K562 (cell line): ENCODE measurements around the gene NYAP1. TPM values are rescaled to one million over a fixed set of nuclear protein-coding genes. Genes with fewer than 3 reads are reported as not detected.

ENCODE experiments used
- ATAC-seq: fragments of 200-7000 bp; cut with Tn5 transposase; 3 replicates; pipeline ENCODE4 v1.9.1; 2020; ENCODE audit warnings: moderate library complexity
- BruUV-seq: library from RNA; stranded (reverse); fragments of 400-500 nt; replicated peaks from 2 replicates; lab custom pipeline; 2021; lab: Mats Ljungman, UMichigan
- CTCF ChIA-PET: fragments of 300-600 bp; formaldehyde crosslinking; extraction: SDS; loops from one replicate; lab custom pipeline; 2021; ENCODE audit warnings: low intra/inter-chr PET ratio; lab: Yijun Ruan, JAX
- POLR2A ChIA-PET: fragments of 300-600, 350-650 bp; sonication (Branson Sonifier 250); formaldehyde crosslinking; extraction: SDS; loops from one replicate; lab custom pipeline; 2021; ENCODE audit warnings: antibody characterized with exemption, inconsistent platforms; lab: Yijun Ruan, JAX
- DNase-seq, 4 experiments: peaks; one replicate each; pipeline versions ENCODE4 v3.0.0 to v3.0.0-alpha.2; 2011 to 2018; ENCODE audit warnings: low spot score in 3 of 4, mixed read lengths in 3 of 4; ENCODE audit errors: extremely low read depth in 1 of 4
- FAIRE-seq: peaks from 2 replicates; lab custom pipeline; 2011; peaks lifted over from hg19 to GRCh38; lab: Jason Lieb, UNC
- H2AFZ ChIP-seq: 2 replicates; pipeline ENCODE4 v1.6.0; 2011; ENCODE audit warnings: low read depth, low read length, control low read depth, inconsistent platforms
- H3K27ac ChIP-seq: fragments of 200-600 bp; 3 replicates; pipeline ENCODE4 v1.8.0; 2011; ENCODE audit warnings: low read depth, mild to moderate bottlenecking, control low read depth, inconsistent platforms, low read length, moderate library complexity, mixed read lengths; ENCODE audit errors: extremely low read depth
- H3K27me3 ChIP-seq, 2 experiments: fragments of 300-600 bp in 1 of 2; 2 replicates in 1 of 2; 3 replicates in 1 of 2; pipeline versions ENCODE4 v1.6.0 to v1.8.0; 2011; ENCODE audit warnings: inconsistent platforms in 2 of 2, low read length in 2 of 2, mild to moderate bottlenecking in 1 of 2, mixed read lengths in 1 of 2, moderate library complexity in 1 of 2; ENCODE audit not compliant: control insufficient read depth in 2 of 2, insufficient read depth in 2 of 2
- H3K36me3 ChIP-seq: fragments of 300-600 bp; 3 replicates; pipeline ENCODE4 v1.8.0; 2011; ENCODE audit warnings: mild to moderate bottlenecking, low read length, inconsistent platforms; ENCODE audit not compliant: control insufficient read depth, insufficient read depth
- H3K4me1 ChIP-seq, 2 experiments: fragments of 200-600 bp in 1 of 2; replicated peaks in 1 of 2; 2 replicates in 1 of 2; 3 replicates in 1 of 2; pipeline versions ENCODE4 v1.5.1 to v1.8.0; 2011; ENCODE audit warnings: inconsistent platforms in 2 of 2, low read length in 2 of 2, mild to moderate bottlenecking in 1 of 2, mixed read lengths in 1 of 2, moderate library complexity in 1 of 2; ENCODE audit not compliant: control insufficient read depth in 2 of 2, insufficient read depth in 2 of 2
- H3K4me2 ChIP-seq: 2 replicates; pipeline ENCODE4 v1.6.1; 2011; ENCODE audit warnings: low read length, control low read depth, inconsistent platforms, mixed read lengths; ENCODE audit not compliant: insufficient read depth
- H3K4me3 ChIP-seq: fragments of 200-600 bp; sonication (generic), shearing (Covaris generic); 2 replicates; pipeline ENCODE4 v1.5.1; 2016; ENCODE audit warnings: control low read depth, inconsistent platforms
- H3K79me2 ChIP-seq: fragments of 200-600 bp; 3 replicates; pipeline ENCODE4 v1.8.0; 2011; ENCODE audit warnings: low read length, inconsistent platforms; ENCODE audit not compliant: control insufficient read depth, insufficient read depth
- H3K9ac ChIP-seq, 2 experiments: 2 replicates each; pipeline versions ENCODE4 v1.6.0 to v1.6.1; 2011; ENCODE audit warnings: low read depth in 2 of 2, low read length in 2 of 2, control low read depth in 1 of 2, inconsistent platforms in 1 of 2, mild to moderate bottlenecking in 1 of 2, mixed read lengths in 1 of 2; ENCODE audit not compliant: insufficient read depth in 1 of 2
- H3K9me1 ChIP-seq: one replicate; pipeline ENCODE4 v1.6.0; 2011; ENCODE audit warnings: inconsistent platforms, mild to moderate bottlenecking, low read length, moderate library complexity; ENCODE audit not compliant: control insufficient read depth, insufficient read depth
- H3K9me3 ChIP-seq: replicated peaks from 2 replicates; pipeline ENCODE4 v1.5.1; 2011; ENCODE audit warnings: low read depth, low read length, inconsistent platforms; ENCODE audit not compliant: control insufficient read depth, insufficient read depth
- H4K20me1 ChIP-seq: replicated peaks from 2 replicates; pipeline ENCODE4 v1.6.1; 2011; ENCODE audit warnings: low read length, inconsistent platforms, mixed read lengths; ENCODE audit not compliant: control insufficient read depth, insufficient read depth
- CC2D1A ChIP-seq: fragments of 450-650 bp; IDR thresholded peaks from 2 replicates; pipeline ENCODE4 v1.6.1; 2017; ENCODE audit warnings: mild to moderate bottlenecking
- HNRNPL ChIP-seq: fragments of 200-400 bp; formaldehyde crosslinking; IDR thresholded peaks from 2 replicates; pipeline ENCODE4 v1.6.1; 2017; ENCODE audit warnings: low read depth, mild to moderate bottlenecking, low read length
- MYNN ChIP-seq, 2 experiments: sonication (generic); formaldehyde crosslinking in 1 of 2; IDR thresholded peaks; 2 replicates each; pipeline versions ENCODE4 v1.5.0 to v1.6.1; 2016 to 2020; ENCODE audit warnings: antibody characterized with exemption in 1 of 2, missing genetic modification reagents in 1 of 2
- NEUROD1 ChIP-seq: fragments of 150-350 bp; IDR thresholded peaks from 2 replicates; pipeline ENCODE4 v1.6.1; 2014; ENCODE audit warnings: borderline replicate concordance, low read length, low read depth; ENCODE audit not compliant: partially characterized antibody
- REST ChIP-seq, 2 experiments: fragments of 450-650 bp; formaldehyde crosslinking in 1 of 2; IDR thresholded peaks; 2 replicates each; pipeline versions ENCODE4 v1.4.0 to v1.6.1; 2014 to 2020; ENCODE audit warnings: mild to moderate bottlenecking in 2 of 2, borderline replicate concordance in 1 of 2, low read depth in 1 of 2
- SUPT5H ChIP-seq: fragments of 450-650 bp; IDR thresholded peaks from 2 replicates; pipeline ENCODE4 v1.6.1; 2016
- TFAP4 ChIP-seq: sonication (generic); formaldehyde crosslinking; IDR thresholded peaks from 2 replicates; pipeline ENCODE4 v1.8.0; 2022; ENCODE audit warnings: missing genetic modification reagents, mild to moderate bottlenecking, moderate library complexity, borderline replicate concordance
- TRIM25 ChIP-seq: fragments of 450-650 bp; IDR thresholded peaks from 2 replicates; pipeline ENCODE4 v1.7.0; 2016; ENCODE audit warnings: borderline replicate concordance
- WGBS: fragments of 100-300 bp; shearing (Covaris generic); methylation state at CpG from one replicate; pipeline ENCODE4 v1.1.6; 2016; ENCODE audit warnings: low coverage, mixed read lengths; ENCODE audit not compliant: insufficient coverage; ENCODE audit errors: missing lambda C conversion rate; 5-methylcytosine and 5-hydroxymethylcytosine counted together
- in situ Hi-C: fragments of 300-500 bp; cut with MboI; formaldehyde crosslinking; loops from 4 replicates; pipeline ENCODE4 v1.15.0; 2018; ENCODE audit warnings: inconsistent platforms, mixed read lengths
- intact Hi-C: fragments of 100-400 bp; cut with micrococcal nuclease; formaldehyde crosslinking; loops from 2 replicates; pipeline ENCODE4 v1.14.2; 2022
- polyA plus RNA-seq, 8 experiments: library from polyadenylated mRNA; depleted of rRNA in 4 of 8; stranded (reverse) in 5 of 8; unstranded in 3 of 8; fragments of >200 nt; fragmentation: Nextera tagmentation in 2 of 8; fragmentation: Illumina TruSeq in 1 of 8; extraction: Ambion mirVana in 2 of 8; extraction: Trizol in 1 of 8; gene quantifications; 2 replicates each; pipeline versions ENCODE4 v1.2.1 to v1.2.3, GENCODE V29; 2011 to 2014; ENCODE audit warnings: inconsistent platforms in 1 of 8, missing spikeins in 1 of 8
- total RNA-seq, 7 experiments: library from RNA; depleted of rRNA in 6 of 7; stranded (reverse); fragments of >200 nt in 6 of 7; fragmentation: Illumina TruSeq in 2 of 7; extraction: Trizol in 2 of 7; gene quantifications; 2 replicates each; pipeline versions ENCODE4 v1.2.1 to v1.2.3, GENCODE V29; 2011 to 2021; ENCODE audit warnings: low replicate concordance in 1 of 7

Gene NYAP1
- total and polyA plus RNA-seq, 9 of the 15 experiments (the other 6 are each of a cell fraction or from before 2014, with no cell fraction given) = 0.11 to 0.88 (median 0.22) TPM; not detected in 2

- Histone ChIP-seq H3K27ac (no peak overlapping the region), H3K9ac (peak overlapping the region in 1 of 2 experiments; percentile 1; a peak in 1 of 4 replicates), H3K9me3 (no peaks in the 10 kb centered on the region), H3K9me1 (no peaks in the 10 kb centered on the region), H2AFZ (no peak overlapping the region), H3K4me3 (no peak overlapping the region), H3K79me2 (peaks cover 3% of the 10 kb centered on the region; the same call in 1 of the 3 replicates), H4K20me1 (peaks cover 8% of the 10 kb centered on the region; the same call in 1 of the 2 replicates), H3K4me1 (peaks cover 0 to 26% of the 10 kb centered on the region in 2 experiments; a peak in 4 of 5 replicates), H3K36me3 (peaks cover 35% of the 10 kb centered on the region; the same call in 2 of the 3 replicates), H3K4me2 (no peak overlapping the region), H3K27me3 (no peaks in the 10 kb centered on the region)
- ChIA-PET CTCF (interaction anchor here (0.9 to 3.4 kb wide), 4 partner anchors 11 to 334 kb away, joined by 3 to 10 read pairs (median 3); no protein-coding TSS in a partner anchor), POLR2A (interaction anchor here (0.7 to 1.1 kb wide), 4 partner anchors 10 to 120 kb away, joined by 3 read pairs; partner anchors contain the start of genes FBXO24 and LRCH4)
- WGBS = 32% methylated on average over 12 of the region's 17 CpGs
- no TSS peak for BruUV-seq
- intact Hi-C loops = loop anchor here (5.0 kb wide), 1 partner anchor 386 kb away; the partner anchor contains the start of gene SLC12A9
- FAIRE-seq = peak; percentile 67
- DNase-seq = peak; percentile 65 to 84 (median 76)
- peak; percentile 92 for ATAC-seq
- in situ Hi-C loops = loop anchor here (25.0 kb wide), 1 partner anchor 96 kb away; the partner anchor contains the start of gene SAP25
- TF ChIP-seq SUPT5H = peak; percentile 47; the same call in 1 of the 2 replicates
- TF ChIP-seq TFAP4 (CRISPR knock-in tag) = peak; percentile 77; the same call in 1 of the 2 replicates
- peak; percentile 14; the same call in 1 of the 2 replicates for TF ChIP-seq CC2D1A
- 0 out of 2 replicates have a peak, but pooled peaks have one; percentile 17 for TF ChIP-seq MYNN (IDR thresholded peaks at IDR 0.05)
- no peak for TF ChIP-seq MYNN (CRISPR knock-in tag; IDR thresholded peaks at IDR 0.05)
- TF ChIP-seq REST (IDR thresholded peaks at IDR 0.05; ENCODE audit: borderline replicate concordance) = peak; percentile 64
- TF ChIP-seq REST (CRISPR knock-in tag; IDR thresholded peaks at IDR 0.05; ENCODE audit: low read depth) = no peak
- 0 out of 2 replicates have a peak, but pooled peaks have one; percentile 29 for TF ChIP-seq TRIM25
- TF ChIP-seq HNRNPL = peak; percentile 68; the same call in 1 of the 2 replicates
- TF ChIP-seq NEUROD1 = peak; percentile 24
These were observed 17.9 kb upstream of the NYAP1 start for GRCh38 chr7:100465702-100466311.
